Smooth muscle cell (in vitro differentiated cells): ENCODE measurements around the gene DEGS1. TPM values are rescaled to one million over a fixed set of nuclear protein-coding genes. Genes with fewer than 3 reads are reported as not detected.

Experiments used
- DNase-seq: peaks from one replicate; lab custom pipeline; 2025; ENCODE audit not compliant: unreplicated experiment; lab: John Stamatoyannopoulos, UW
- H2AFZ ChIP-seq: fragments of 200-600 bp; sonication (generic); 2 replicates; pipeline ENCODE4 v1.6.0; 2016; ENCODE audit warnings: antibody characterized with exemption, low read depth, mild to moderate bottlenecking
- H3F3A ChIP-seq: fragments of 200-600 bp; sonication (generic); 2 replicates; pipeline ENCODE4 v1.6.0; 2017; ENCODE audit warnings: antibody characterized with exemption, low read depth
- H3K27ac ChIP-seq: fragments of 200-600 bp; sonication (generic); 2 replicates; pipeline ENCODE4 v1.5.1; 2016; ENCODE audit warnings: low read depth, mild to moderate bottlenecking
- H3K27me3 ChIP-seq: fragments of 200-600 bp; sonication (generic); 2 replicates; pipeline ENCODE4 v1.6.1; 2016; ENCODE audit warnings: low read depth, mild to moderate bottlenecking
- H3K36me3 ChIP-seq: fragments of 200-600 bp; sonication (generic); 2 replicates; pipeline ENCODE4 v1.5.1; 2016; ENCODE audit warnings: low read depth
- H3K4me1 ChIP-seq: fragments of 200-600 bp; sonication (generic); 2 replicates; pipeline ENCODE4 v1.5.1; 2016; ENCODE audit warnings: low read depth
- H3K4me2 ChIP-seq: fragments of 200-600 bp; sonication (generic); 2 replicates; pipeline ENCODE4 v1.6.0; 2016; ENCODE audit warnings: mild to moderate bottlenecking
- H3K4me3 ChIP-seq: fragments of 200-600 bp; sonication (generic); 2 replicates; pipeline ENCODE4 v1.5.1; 2016; ENCODE audit warnings: mild to moderate bottlenecking
- H3K79me2 ChIP-seq: fragments of 200-600 bp; sonication (generic); 2 replicates; pipeline ENCODE4 v1.6.0; 2016; ENCODE audit warnings: low read depth, mild to moderate bottlenecking
- H3K9ac ChIP-seq: fragments of 200-600 bp; sonication (generic); 2 replicates; pipeline ENCODE4 v1.6.0; 2016; ENCODE audit warnings: low read depth
- H3K9me3 ChIP-seq: fragments of 200-600 bp; sonication (generic); replicated peaks from 2 replicates; pipeline ENCODE4 v1.5.1; 2016; ENCODE audit warnings: low read depth
- H4K20me1 ChIP-seq: fragments of 200-600 bp; sonication (generic); 2 replicates; pipeline ENCODE4 v1.6.0; 2016; ENCODE audit warnings: low read depth
- CTCF ChIP-seq: fragments of 200-600 bp; sonication (generic); IDR thresholded peaks from 2 replicates; pipeline ENCODE4 v1.5.1; 2017; ENCODE audit warnings: borderline replicate concordance, mild to moderate bottlenecking, antibody characterized with exemption; ENCODE audit not compliant: insufficient read depth, poor library complexity, severe bottlenecking
- WGBS: methylation state at CpG from one replicate; pipeline ENCODE4 v1.1.7; 2016; ENCODE audit warnings: low lambda C conversion rate; 5-methylcytosine and 5-hydroxymethylcytosine counted together
- polyA plus RNA-seq: library from polyadenylated mRNA; unstranded; fragments of >200 nt; fragmentation: Nextera tagmentation; extraction: Ambion mirVana; gene quantifications from 2 replicates; pipeline ENCODE4 v1.2.1, GENCODE V29; 2016
- total RNA-seq: library from RNA; depleted of rRNA; stranded (reverse); fragments of >200 nt; gene quantifications from 2 replicates; pipeline ENCODE4 v1.2.3, GENCODE V29; 2014

Gene DEGS1
- total and polyA plus RNA-seq, 2 experiments from 2014 or later = 188 TPM

- H3K4me2 ChIP-seq = no peak overlapping the region
- 97% methylated on average over 2 of the region's 2 CpGs for WGBS
- peaks cover 6% of the 10 kb centered on the region for H3K4me1 ChIP-seq
- H4K20me1 ChIP-seq = peaks cover 91% of the 10 kb centered on the region
- no peaks in the 10 kb centered on the region for H3K27me3 ChIP-seq
- no peak overlapping the region for H3K9ac ChIP-seq
- no peaks in the 10 kb centered on the region for H3K9me3 ChIP-seq
- H3K4me3 ChIP-seq = no peak overlapping the region
- H3F3A ChIP-seq = no peaks in the 10 kb centered on the region
- DNase-seq = no peak
- peaks cover 3% of the 10 kb centered on the region for H3K36me3 ChIP-seq
- H2AFZ ChIP-seq = no peak overlapping the region
- H3K27ac ChIP-seq = no peak overlapping the region
- TF ChIP-seq CTCF = no peak
- peaks cover 85% of the 10 kb centered on the region for H3K79me2 ChIP-seq
Measured at GRCh38 chr1:224188286-224188685, 5.2 kb downstream of the DEGS1 start.

- no peak overlapping the region for H3K27ac ChIP-seq
- DNase-seq = no peak
- no peak overlapping the region for H3K9ac ChIP-seq
- no peak overlapping the region for H3K4me3 ChIP-seq
- no peaks in the 10 kb centered on the region for H3K9me3 ChIP-seq
- H3K79me2 ChIP-seq = peaks cover 73% of the 10 kb centered on the region
- no peak overlapping the region for H2AFZ ChIP-seq
- TF ChIP-seq CTCF = no peak
- no peaks in the 10 kb centered on the region for H3K27me3 ChIP-seq
- H3K4me2 ChIP-seq = no peak overlapping the region
- peaks cover 1% of the 10 kb centered on the region for H3K4me1 ChIP-seq
- peaks cover 5% of the 10 kb centered on the region for H3K36me3 ChIP-seq
- H4K20me1 ChIP-seq = peaks cover 90% of the 10 kb centered on the region
- no peaks in the 10 kb centered on the region for H3F3A ChIP-seq
- WGBS = 95% methylated on average over 7 of the region's 7 CpGs
Measured at GRCh38 chr1:224189561-224189960, 6.5 kb downstream of the DEGS1 start.

- TF ChIP-seq CTCF = no peak
- Histone ChIP-seq H3K27ac (no peak overlapping the region), H4K20me1 (peaks cover 63% of the 10 kb centered on the region), H3K4me3 (no peak overlapping the region), H3F3A (no peaks in the 10 kb centered on the region), H3K4me1 (no peaks in the 10 kb centered on the region), H2AFZ (no peak overlapping the region), H3K4me2 (no peak overlapping the region), H3K79me2 (peaks cover 46% of the 10 kb centered on the region), H3K9ac (no peak overlapping the region), H3K9me3 (no peaks in the 10 kb centered on the region), H3K36me3 (peaks cover 5% of the 10 kb centered on the region), H3K27me3 (no peaks in the 10 kb centered on the region)
- DNase-seq = no peak
- WGBS = 95% methylated on average over 5 of the region's 5 CpGs
Measured at GRCh38 chr1:224192082-224192788, 9.2 kb downstream of the DEGS1 start.
